ENCODE results near the gene KRT83. TPM values are rescaled to one million over a fixed set of nuclear protein-coding genes. Genes with fewer than 3 reads are reported as not detected.

The KRT83 gene
- total RNA-seq, 6 donors from 2014 or later, result not detected

- Histone ChIP-seq H3K27me3 (no peaks in the 10 kb centered on the region), H3K27ac (peak overlapping the region in 1 of 4 donors; percentile 46), H3K9me3 (no peaks in the 10 kb centered on the region), H3K36me3 (no peaks in the 10 kb centered on the region), H3K4me3 (no peak overlapping the region), H3K4me1 (no peaks in the 10 kb centered on the region)
- TF ChIP-seq POLR2A (IDR thresholded peaks at IDR 0.05), result no peak
- no peak for TF ChIP-seq EP300 (IDR thresholded peaks at IDR 0.05)
- no peak for TF ChIP-seq CTCF (IDR thresholded peaks at IDR 0.05)
- no peak for TF ChIP-seq POLR2AphosphoS5 (IDR thresholded peaks at IDR 0.05)
- ATAC-seq (ENCODE audit: low FRiP score in 2 of 2) (peak in 1 of 2 donors; percentile 49), DNase-seq (no peak)
- 74 to 80% methylated on average over 5 of the region's 5 CpGs for WGBS, 2 donors
These were observed 38.4 kb upstream of the KRT83 start for GRCh38 chr12:52359621-52360061.

- 66 to 69% methylated on average over 5 of the region's 5 CpGs for WGBS, 2 donors
- no peak for ATAC-seq (ENCODE audit: low FRiP score in 2 of 2)
These were observed 37.6 kb upstream of the KRT83 start for GRCh38 chr12:52358575-52359350.

GRCh38 chr12:52356762-52357580 is 35.8 kb upstream of the KRT83 start:
- H3K36me3 ChIP-seq, result no peaks in the 10 kb centered on the region
- TF ChIP-seq CTCF (IDR thresholded peaks at IDR 0.05) (no peak), POLR2AphosphoS5 (IDR thresholded peaks at IDR 0.05) (no peak), POLR2A (IDR thresholded peaks at IDR 0.05) (no peak), EP300 (IDR thresholded peaks at IDR 0.05) (no peak)

More at GRCh38 chr12:52358575-52359350, 37.6 kb upstream of the KRT83 start:
- peak in 1 of 2 donors; percentile 15 for DNase-seq
- no peaks in the 10 kb centered on the region for H3K4me1 ChIP-seq
- no peaks in the 10 kb centered on the region for H3K36me3 ChIP-seq
- H3K27me3 ChIP-seq, result no peaks in the 10 kb centered on the region
- H3K27ac ChIP-seq, result no peak overlapping the region
- TF ChIP-seq EP300 (IDR thresholded peaks at IDR 0.05) (no peak), CTCF (IDR thresholded peaks at IDR 0.05) (no peak), POLR2A (IDR thresholded peaks at IDR 0.05) (no peak), POLR2AphosphoS5 (IDR thresholded peaks at IDR 0.05) (no peak)
- no peaks in the 10 kb centered on the region for H3K9me3 ChIP-seq
- no peak overlapping the region for H3K4me3 ChIP-seq

GRCh38 chr12:52356031-52356761 is 35.0 kb upstream of the KRT83 start:
- no peak overlapping the region for H3K27ac ChIP-seq
- WGBS, 2 donors, result 90 to 94% methylated on average over 44 to 51 of the region's 56 CpGs
- no peaks in the 10 kb centered on the region for H3K36me3 ChIP-seq
- no peaks in the 10 kb centered on the region for H3K9me3 ChIP-seq
- ATAC-seq (ENCODE audit: low FRiP score in 2 of 2) (peak in 1 of 2 donors; percentile 9), DNase-seq (peak; percentile 18 to 85)
- H3K27me3 ChIP-seq, result no peaks in the 10 kb centered on the region
- TF ChIP-seq CTCF (IDR thresholded peaks at IDR 0.05) (no peak), POLR2AphosphoS5 (IDR thresholded peaks at IDR 0.05) (no peak), POLR2A (IDR thresholded peaks at IDR 0.05) (no peak), EP300 (IDR thresholded peaks at IDR 0.05) (no peak)
- H3K4me1 ChIP-seq, result peaks cover 0 to 8% (median 5%) of the 10 kb centered on the region in 4 donors
- no peak overlapping the region for H3K4me3 ChIP-seq

More at GRCh38 chr12:52356762-52357580, 35.8 kb upstream of the KRT83 start:
- 90 to 92% methylated on average over 20 of the region's 20 CpGs for WGBS, 2 donors
- no peak overlapping the region for H3K27ac ChIP-seq
- no peak overlapping the region for H3K4me3 ChIP-seq
- H3K27me3 ChIP-seq, result no peaks in the 10 kb centered on the region
- DNase-seq, result peak in 1 of 2 donors; percentile 14
- H3K4me1 ChIP-seq, result peaks cover 0 to under 1% (median 0%) of the 10 kb centered on the region in 4 donors
- H3K9me3 ChIP-seq, result no peaks in the 10 kb centered on the region
- ATAC-seq (ENCODE audit: low FRiP score in 2 of 2), result no peak
